GM21717 (cell line): ENCODE data around the gene MOV10L1.

ENCODE experiments used
- ATAC-seq: cut with Tn5 transposase; IDR thresholded peaks from one replicate; pipeline ENCODE4 v1.9.1; 2021; ENCODE audit warnings: mild to moderate bottlenecking, moderate library complexity; ENCODE audit not compliant: unreplicated experiment

Gene MOV10L1

GRCh38 chr22:50173311-50173982, 83.6 kb downstream of the MOV10L1 start:
- no peak for ATAC-seq

GRCh38 chr22:50173983-50174355, 84.2 kb downstream of the MOV10L1 start:
- no peak for ATAC-seq

- ATAC-seq = no peak
Measured at GRCh38 chr22:50174382-50175190, 84.8 kb downstream of the MOV10L1 start.

GRCh38 chr22:50175191-50175461, 85.3 kb downstream of the MOV10L1 start:
- ATAC-seq = no peak

- ATAC-seq = no peak
Measured at GRCh38 chr22:50175921-50176849, 86.4 kb downstream of the MOV10L1 start.

GRCh38 chr22:50176850-50177536, 87.2 kb downstream of the MOV10L1 start:
- ATAC-seq = no peak

- ATAC-seq = no peak
Measured at GRCh38 chr22:50177537-50178470, 88.0 kb downstream of the MOV10L1 start.

GRCh38 chr22:50178471-50178864, 88.7 kb downstream of the MOV10L1 start:
- no peak for ATAC-seq

GRCh38 chr22:50178871-50179869, 89.4 kb downstream of the MOV10L1 start:
- no peak for ATAC-seq

GRCh38 chr22:50179937-50180726, 90.3 kb downstream of the MOV10L1 start:
- ATAC-seq = no peak

GRCh38 chr22:50180727-50181521, 91.1 kb downstream of the MOV10L1 start:
- no peak for ATAC-seq

GRCh38 chr22:50182176-50183081, 92.6 kb downstream of the MOV10L1 start:
- no peak for ATAC-seq

GRCh38 chr22:50183141-50183971, 93.5 kb downstream of the MOV10L1 start:
- ATAC-seq = no peak

GRCh38 chr22:50184004-50184901, 94.4 kb downstream of the MOV10L1 start:
- ATAC-seq = no peak
